DOHH2 (cell line): ENCODE data around the gene CR1L.

ENCODE experiments used
- H3F3A ChIP-seq: fragments of 200-600 bp; sonication (generic), shearing (Covaris generic); 2 replicates; pipeline ENCODE4 v1.6.0; 2016; ENCODE audit warnings: antibody characterized with exemption, mild to moderate bottlenecking; ENCODE audit not compliant: control insufficient read depth, insufficient read depth
- H3K27ac ChIP-seq: fragments of 200-600 bp; sonication (generic); 2 replicates; pipeline ENCODE4 v1.5.1; 2014; ENCODE audit warnings: low read depth, mild to moderate bottlenecking, low read length, moderate library complexity
- H3K27me3 ChIP-seq: fragments of 200-600 bp; sonication (generic); 2 replicates; pipeline ENCODE4 v1.6.1; 2014; ENCODE audit warnings: mild to moderate bottlenecking, low read length, mixed read lengths; ENCODE audit not compliant: control insufficient read depth
- H3K36me3 ChIP-seq: fragments of 200-600 bp; sonication (generic); 2 replicates; pipeline ENCODE4 v1.6.1; 2014; ENCODE audit warnings: mild to moderate bottlenecking, low read length, moderate library complexity, mixed read lengths; ENCODE audit not compliant: control insufficient read depth
- H3K4me1 ChIP-seq: fragments of 200-600 bp; sonication (generic); 2 replicates; pipeline ENCODE4 v1.6.1; 2014; ENCODE audit warnings: mild to moderate bottlenecking, low read length, mixed read lengths; ENCODE audit not compliant: control insufficient read depth
- H3K4me2 ChIP-seq: fragments of 200-600 bp; sonication (generic); 2 replicates; pipeline ENCODE4 v1.6.0; 2014; ENCODE audit warnings: mild to moderate bottlenecking, low read length, moderate library complexity
- H3K4me3 ChIP-seq: fragments of 200-600 bp; sonication (generic); 2 replicates; pipeline ENCODE4 v1.5.1; 2014; ENCODE audit warnings: mild to moderate bottlenecking, low read length, mixed read lengths
- H3K79me2 ChIP-seq: fragments of 200-600 bp; sonication (generic); 2 replicates; pipeline ENCODE4 v1.6.1; 2014; ENCODE audit warnings: mild to moderate bottlenecking, low read length, mixed read lengths; ENCODE audit not compliant: control insufficient read depth
- H3K9me2 ChIP-seq: fragments of 200-600 bp; sonication (generic); replicated peaks from 2 replicates; pipeline ENCODE4 v1.6.1; 2014; ENCODE audit warnings: mild to moderate bottlenecking, low read length, mixed read lengths; ENCODE audit not compliant: control insufficient read depth
- H3K9me3 ChIP-seq: fragments of 200-600 bp; sonication (generic); 2 replicates; pipeline ENCODE4 v1.6.1; 2014; ENCODE audit warnings: antibody characterized with exemption, low read length, mixed read lengths; ENCODE audit not compliant: control insufficient read depth, insufficient read depth
- H4K20me1 ChIP-seq: fragments of 200-600 bp; sonication (generic); 2 replicates; pipeline ENCODE4 v1.6.0; 2014; ENCODE audit warnings: low read depth, mild to moderate bottlenecking, antibody characterized with exemption, low read length, moderate library complexity; ENCODE audit not compliant: control insufficient read depth, insufficient read depth
- EZH2phosphoT487 ChIP-seq: fragments of 200-600 bp; sonication (generic); IDR thresholded peaks from 2 replicates; pipeline ENCODE4 v1.6.1; 2017; ENCODE audit warnings: borderline replicate concordance, mild to moderate bottlenecking, antibody characterized with exemption, low read length, moderate library complexity, mixed read lengths
- TF ChIP-seq, protein P1 (sequence below): fragments of 200-600 bp; sonication (generic); IDR thresholded peaks from one replicate; pipeline ENCODE4 v1.5.1; 2014; ENCODE audit warnings: antibody characterized with exemption, mild to moderate bottlenecking, low read depth, low read length; ENCODE audit not compliant: poor library complexity, severe bottlenecking

The CR1L gene

GRCh38 chr1:207646171-207646570, 1.2 kb downstream of the CR1L start:
- no peak overlapping the region for H3K27ac ChIP-seq
- no peak for TF ChIP-seq EZH2phosphoT487

DNA sequence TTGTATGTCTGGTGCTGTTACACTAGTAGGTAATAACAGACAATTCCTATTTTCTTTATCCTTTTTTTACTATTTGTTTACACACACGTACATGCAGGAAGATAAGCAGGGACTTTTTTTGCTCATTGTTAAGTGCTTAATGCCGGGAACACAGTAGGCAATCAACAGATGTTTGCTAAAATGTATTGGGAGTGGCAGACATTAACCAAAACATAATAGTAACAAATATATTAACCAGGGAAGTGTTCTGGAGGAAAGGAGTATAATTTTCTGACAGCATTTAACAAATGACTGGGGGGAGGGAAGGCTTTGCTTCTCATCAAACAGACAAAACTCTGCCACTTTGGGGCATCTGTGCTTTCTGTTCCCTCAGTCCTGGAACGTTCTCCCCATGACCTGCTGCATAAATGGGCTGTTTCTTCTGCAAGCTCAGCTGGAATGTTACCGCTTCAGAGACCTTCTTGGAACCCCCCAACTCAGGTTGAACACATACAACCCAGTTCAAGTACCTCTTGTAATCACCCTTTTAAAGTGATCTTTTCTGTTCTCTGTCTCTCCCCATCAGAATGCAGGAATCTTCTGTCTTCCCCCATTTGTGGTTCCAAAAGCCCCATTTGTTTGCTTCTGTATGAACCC, 2.1 kb downstream of the CR1L start:
- Histone ChIP-seq H3K9me3 (no peaks in the 10 kb centered on the region), H3K4me3 (no peak overlapping the region), H3K4me1 (peaks cover 9% of the 10 kb centered on the region), H3K36me3 (no peaks in the 10 kb centered on the region), H3K27ac (no peak overlapping the region), H3F3A (no peaks in the 10 kb centered on the region), H3K4me2 (no peak overlapping the region), H3K79me2 (no peaks in the 10 kb centered on the region), H3K9me2 (no peaks in the 10 kb centered on the region), H3K27me3 (no peaks in the 10 kb centered on the region), H4K20me1 (no peaks in the 10 kb centered on the region)
- TF ChIP-seq, protein P1, sequence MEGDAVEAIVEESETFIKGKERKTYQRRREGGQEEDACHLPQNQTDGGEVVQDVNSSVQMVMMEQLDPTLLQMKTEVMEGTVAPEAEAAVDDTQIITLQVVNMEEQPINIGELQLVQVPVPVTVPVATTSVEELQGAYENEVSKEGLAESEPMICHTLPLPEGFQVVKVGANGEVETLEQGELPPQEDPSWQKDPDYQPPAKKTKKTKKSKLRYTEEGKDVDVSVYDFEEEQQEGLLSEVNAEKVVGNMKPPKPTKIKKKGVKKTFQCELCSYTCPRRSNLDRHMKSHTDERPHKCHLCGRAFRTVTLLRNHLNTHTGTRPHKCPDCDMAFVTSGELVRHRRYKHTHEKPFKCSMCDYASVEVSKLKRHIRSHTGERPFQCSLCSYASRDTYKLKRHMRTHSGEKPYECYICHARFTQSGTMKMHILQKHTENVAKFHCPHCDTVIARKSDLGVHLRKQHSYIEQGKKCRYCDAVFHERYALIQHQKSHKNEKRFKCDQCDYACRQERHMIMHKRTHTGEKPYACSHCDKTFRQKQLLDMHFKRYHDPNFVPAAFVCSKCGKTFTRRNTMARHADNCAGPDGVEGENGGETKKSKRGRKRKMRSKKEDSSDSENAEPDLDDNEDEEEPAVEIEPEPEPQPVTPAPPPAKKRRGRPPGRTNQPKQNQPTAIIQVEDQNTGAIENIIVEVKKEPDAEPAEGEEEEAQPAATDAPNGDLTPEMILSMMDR, result no peak
- TF ChIP-seq EZH2phosphoT487, result no peak

More at GRCh38 chr1:207646171-207646570, 1.2 kb downstream of the CR1L start:
- no peaks in the 10 kb centered on the region for H3K9me2 ChIP-seq
- H3K4me3 ChIP-seq, result no peak overlapping the region
- H3F3A ChIP-seq, result no peaks in the 10 kb centered on the region
- H3K4me1 ChIP-seq, result peaks cover 6% of the 10 kb centered on the region
- H3K9me3 ChIP-seq, result no peaks in the 10 kb centered on the region
- H3K36me3 ChIP-seq, result no peaks in the 10 kb centered on the region
- no peaks in the 10 kb centered on the region for H4K20me1 ChIP-seq
- no peak overlapping the region for H3K4me2 ChIP-seq
- no peaks in the 10 kb centered on the region for H3K79me2 ChIP-seq
- H3K27me3 ChIP-seq, result no peaks in the 10 kb centered on the region

DNA sequence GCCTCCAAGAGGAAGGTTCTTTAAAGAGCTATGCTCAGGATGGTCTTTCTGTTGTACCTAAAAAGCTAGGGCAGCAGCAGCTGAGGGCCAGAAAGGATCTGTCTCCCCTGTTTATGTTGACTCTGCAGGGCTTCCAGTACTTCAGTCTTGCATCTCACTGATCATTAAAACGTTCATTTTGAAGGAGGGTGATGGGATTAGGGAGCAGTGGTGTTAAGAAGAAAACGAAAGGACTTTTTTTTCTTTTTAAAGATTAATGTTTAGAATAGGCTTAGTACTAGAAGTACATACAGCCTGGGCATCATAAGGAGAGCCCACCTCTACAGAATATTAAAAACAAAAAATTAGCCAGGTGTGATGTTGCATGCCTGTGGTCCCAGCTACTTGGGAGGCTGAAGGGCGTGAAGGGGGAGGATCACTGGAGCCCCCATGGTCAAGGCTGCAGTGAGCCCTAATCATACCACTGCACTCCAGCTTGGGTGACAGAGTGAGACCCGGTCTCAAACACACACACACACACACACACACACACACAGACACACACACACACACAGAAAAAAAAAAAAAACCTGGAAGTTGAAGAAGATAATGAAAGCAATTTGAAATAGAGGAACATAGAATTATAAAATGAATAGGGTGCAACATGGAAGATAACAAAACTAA, 2.9 kb downstream of the CR1L start:
- no peaks in the 10 kb centered on the region for H3F3A ChIP-seq
- H3K9me3 ChIP-seq, result no peaks in the 10 kb centered on the region
- H3K4me1 ChIP-seq, result peaks cover 9% of the 10 kb centered on the region
- no peaks in the 10 kb centered on the region for H3K36me3 ChIP-seq
- H3K4me2 ChIP-seq, result no peak overlapping the region
- TF ChIP-seq EZH2phosphoT487, result no peak
- TF ChIP-seq, protein P1, result no peak
- no peaks in the 10 kb centered on the region for H3K9me2 ChIP-seq
- no peaks in the 10 kb centered on the region for H4K20me1 ChIP-seq
- H3K79me2 ChIP-seq, result no peaks in the 10 kb centered on the region
- H3K4me3 ChIP-seq, result no peak overlapping the region
- H3K27me3 ChIP-seq, result no peaks in the 10 kb centered on the region
- no peak overlapping the region for H3K27ac ChIP-seq
